RWPE1 (cell line): ENCODE data around the gene ZFAND2B.

Experiments
- CTCF ChIA-PET: fragments of 350-600 bp; sonication (Branson Sonifier 250); formaldehyde crosslinking; extraction: SDS; loops from one replicate; lab custom pipeline; 2021; lab: Yijun Ruan, JAX
- POLR2A ChIA-PET: fragments of 400-600 bp; formaldehyde crosslinking; extraction: SDS; loops from one replicate; lab custom pipeline; 2020; ENCODE audit warnings: antibody characterized with exemption; ENCODE audit not compliant: low non-redundant PET; lab: Yijun Ruan, JAX
- DNase-seq: peaks from one replicate; pipeline ENCODE4 v3.0.0; 2012; ENCODE audit warnings: low spot score
- H3K27ac ChIP-seq: fragments of 450-650 bp; 2 replicates; pipeline ENCODE4 v1.5.1; 2017
- TF ChIP-seq, protein P1 (sequence below): fragments of 450-650 bp; conservative IDR thresholded peaks from 2 replicates; pipeline ENCODE4 v1.5.1; 2017; ENCODE audit warnings: low read depth, mild to moderate bottlenecking

The ZFAND2B gene

DNA sequence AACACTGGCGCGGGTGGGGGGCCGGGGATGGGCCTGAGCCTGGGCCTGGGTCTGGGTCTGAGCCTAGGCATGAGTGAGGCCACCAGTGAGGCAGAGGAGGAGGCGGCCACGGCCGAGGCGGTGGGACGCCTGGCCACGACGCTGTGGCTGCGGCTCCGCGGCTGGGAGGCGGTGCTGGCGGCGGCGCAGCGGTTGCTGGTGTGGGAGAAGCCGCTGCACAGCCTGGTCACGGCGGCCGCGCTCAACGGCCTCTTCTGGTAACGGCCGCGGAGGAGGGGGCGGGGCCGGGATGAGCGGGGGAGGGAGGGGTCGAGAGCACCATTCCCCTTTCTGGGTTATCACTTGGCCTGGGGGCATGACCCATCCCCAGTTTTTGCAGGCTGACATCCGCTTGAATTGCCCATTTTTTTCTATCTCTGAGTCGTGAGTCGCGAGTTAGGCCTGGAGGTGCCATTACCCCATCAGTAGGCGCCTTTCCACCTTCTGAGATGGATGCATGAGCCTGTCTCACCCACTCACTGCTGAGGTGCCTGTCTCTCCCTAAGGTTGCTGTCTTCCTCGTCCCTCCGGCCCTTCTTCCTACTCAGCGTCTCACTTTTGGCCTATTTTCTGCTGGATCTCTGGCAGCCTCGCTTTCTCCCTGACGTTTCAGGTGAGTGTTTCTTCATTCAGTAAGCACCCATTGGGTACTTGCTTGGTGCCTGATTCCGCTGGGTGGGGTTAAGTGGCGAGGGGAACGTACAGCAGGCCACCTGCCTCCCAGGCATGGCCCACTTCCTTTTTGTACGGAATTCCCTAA is 28.0 kb upstream of the ZFAND2B start:
- DNase-seq: peak; percentile 26
- CTCF ChIA-PET: interaction anchor here (0.5 to 1.0 kb wide), 2 partner anchors 96 to 116 kb away, joined by 3 to 4 read pairs; no protein-coding TSS in a partner anchor

DNA sequence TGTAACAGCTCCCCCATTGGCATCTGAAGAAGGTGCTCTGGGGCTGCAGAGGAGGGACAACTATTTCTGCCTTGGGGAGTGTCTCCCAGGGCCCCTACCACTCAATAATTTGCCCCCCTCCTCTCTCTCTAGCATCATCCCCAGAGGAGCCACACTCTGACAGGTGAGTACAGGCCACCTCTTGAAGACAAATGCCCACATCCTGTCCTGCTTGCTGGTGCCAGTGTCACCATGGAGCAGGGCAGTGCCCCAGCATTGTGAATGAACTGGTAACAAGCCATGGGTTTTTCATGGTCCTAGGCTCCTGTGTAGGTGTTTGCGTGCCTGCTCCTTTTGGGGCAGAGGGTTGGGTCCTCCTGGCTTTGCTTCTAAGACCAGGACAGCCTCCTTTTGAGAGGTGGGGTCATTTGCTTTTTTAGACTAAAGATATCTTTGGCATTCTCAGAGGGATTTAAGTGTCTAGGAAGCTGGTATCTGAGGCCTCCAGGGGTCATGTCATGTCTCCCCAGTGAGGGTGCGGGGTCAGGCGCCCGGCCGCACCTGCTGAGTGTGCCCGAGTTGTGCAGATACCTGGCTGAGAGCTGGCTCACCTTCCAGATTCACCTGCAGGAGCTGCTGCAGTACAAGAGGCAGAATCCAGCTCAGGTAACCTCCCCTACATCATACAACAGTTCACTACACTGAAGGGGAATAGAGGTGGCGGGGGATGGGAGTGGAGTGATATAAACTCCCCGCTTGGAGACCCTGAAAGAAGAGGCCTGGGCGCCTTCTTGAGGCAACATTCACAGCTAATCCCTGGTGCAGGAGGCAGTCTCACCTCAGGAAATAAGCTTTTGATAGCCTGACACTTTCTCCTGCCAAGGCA is 26.7 kb upstream of the ZFAND2B start:
- TF ChIP-seq, protein P1, sequence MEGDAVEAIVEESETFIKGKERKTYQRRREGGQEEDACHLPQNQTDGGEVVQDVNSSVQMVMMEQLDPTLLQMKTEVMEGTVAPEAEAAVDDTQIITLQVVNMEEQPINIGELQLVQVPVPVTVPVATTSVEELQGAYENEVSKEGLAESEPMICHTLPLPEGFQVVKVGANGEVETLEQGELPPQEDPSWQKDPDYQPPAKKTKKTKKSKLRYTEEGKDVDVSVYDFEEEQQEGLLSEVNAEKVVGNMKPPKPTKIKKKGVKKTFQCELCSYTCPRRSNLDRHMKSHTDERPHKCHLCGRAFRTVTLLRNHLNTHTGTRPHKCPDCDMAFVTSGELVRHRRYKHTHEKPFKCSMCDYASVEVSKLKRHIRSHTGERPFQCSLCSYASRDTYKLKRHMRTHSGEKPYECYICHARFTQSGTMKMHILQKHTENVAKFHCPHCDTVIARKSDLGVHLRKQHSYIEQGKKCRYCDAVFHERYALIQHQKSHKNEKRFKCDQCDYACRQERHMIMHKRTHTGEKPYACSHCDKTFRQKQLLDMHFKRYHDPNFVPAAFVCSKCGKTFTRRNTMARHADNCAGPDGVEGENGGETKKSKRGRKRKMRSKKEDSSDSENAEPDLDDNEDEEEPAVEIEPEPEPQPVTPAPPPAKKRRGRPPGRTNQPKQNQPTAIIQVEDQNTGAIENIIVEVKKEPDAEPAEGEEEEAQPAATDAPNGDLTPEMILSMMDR: no peak
- no peak overlapping the region for H3K27ac ChIP-seq
- POLR2A ChIA-PET: no interaction called here
- no peak for DNase-seq
- CTCF ChIA-PET: interaction anchor here (1.0 kb wide), 1 partner anchor 115 kb away, joined by 4 read pairs; no protein-coding TSS in a partner anchor

More for the DNA sequence above, 28.0 kb upstream of the ZFAND2B start:
- peak overlapping the region; percentile 99 for H3K27ac ChIP-seq
- POLR2A ChIA-PET: no interaction called here
- TF ChIP-seq, protein P1: no peak

DNA sequence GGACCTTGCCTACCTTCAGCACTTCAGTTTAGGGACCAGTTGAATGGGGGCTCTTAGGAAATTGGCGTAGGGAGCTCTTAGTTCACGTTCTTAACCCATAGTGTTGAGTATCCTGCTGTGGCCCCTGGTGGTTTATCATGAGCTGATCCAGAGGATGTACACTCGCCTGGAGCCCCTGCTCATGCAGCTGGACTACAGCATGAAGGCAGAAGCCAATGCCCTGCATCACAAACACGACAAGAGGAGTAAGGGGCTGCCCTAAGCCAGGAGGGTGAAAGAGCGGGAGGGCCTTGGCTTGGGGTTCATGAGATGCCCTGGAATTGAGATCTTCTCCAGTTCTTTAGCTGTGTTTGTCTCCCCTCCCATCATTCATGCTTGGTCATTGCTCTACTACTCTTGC is 25.6 kb upstream of the ZFAND2B start:
- H3K27ac ChIP-seq: no peak overlapping the region
- ChIA-PET CTCF (no interaction called here), POLR2A (no interaction called here)
- TF ChIP-seq, protein P1: no peak
- no peak for DNase-seq

DNA sequence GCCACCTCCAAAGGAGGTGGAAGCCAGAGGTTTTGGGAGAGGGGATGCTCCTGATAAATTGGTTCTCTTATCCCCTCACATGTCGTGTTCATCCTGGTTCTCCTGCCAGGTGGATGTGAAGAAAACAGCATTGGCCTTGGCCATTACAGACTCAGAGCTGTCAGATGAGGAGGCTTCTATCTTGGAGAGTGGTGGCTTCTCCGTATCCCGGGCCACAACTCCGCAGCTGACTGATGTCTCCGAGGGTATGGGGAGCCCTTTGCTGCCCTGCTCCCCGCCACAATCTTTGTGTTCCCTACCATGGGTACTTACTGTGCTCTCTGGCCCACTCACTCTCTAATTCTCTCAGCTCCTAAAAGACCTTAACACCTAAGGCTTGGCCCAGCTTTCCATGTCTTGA is 25.1 kb upstream of the ZFAND2B start:
- no peak overlapping the region; the same call in 1 of the 2 replicates for H3K27ac ChIP-seq
- TF ChIP-seq, protein P1: no peak
- no peak for DNase-seq
- CTCF ChIA-PET: interaction anchor here (0.7 kb wide), 1 partner anchor 10 kb away, joined by 4 read pairs; no protein-coding TSS in a partner anchor
- POLR2A ChIA-PET: no interaction called here

DNA sequence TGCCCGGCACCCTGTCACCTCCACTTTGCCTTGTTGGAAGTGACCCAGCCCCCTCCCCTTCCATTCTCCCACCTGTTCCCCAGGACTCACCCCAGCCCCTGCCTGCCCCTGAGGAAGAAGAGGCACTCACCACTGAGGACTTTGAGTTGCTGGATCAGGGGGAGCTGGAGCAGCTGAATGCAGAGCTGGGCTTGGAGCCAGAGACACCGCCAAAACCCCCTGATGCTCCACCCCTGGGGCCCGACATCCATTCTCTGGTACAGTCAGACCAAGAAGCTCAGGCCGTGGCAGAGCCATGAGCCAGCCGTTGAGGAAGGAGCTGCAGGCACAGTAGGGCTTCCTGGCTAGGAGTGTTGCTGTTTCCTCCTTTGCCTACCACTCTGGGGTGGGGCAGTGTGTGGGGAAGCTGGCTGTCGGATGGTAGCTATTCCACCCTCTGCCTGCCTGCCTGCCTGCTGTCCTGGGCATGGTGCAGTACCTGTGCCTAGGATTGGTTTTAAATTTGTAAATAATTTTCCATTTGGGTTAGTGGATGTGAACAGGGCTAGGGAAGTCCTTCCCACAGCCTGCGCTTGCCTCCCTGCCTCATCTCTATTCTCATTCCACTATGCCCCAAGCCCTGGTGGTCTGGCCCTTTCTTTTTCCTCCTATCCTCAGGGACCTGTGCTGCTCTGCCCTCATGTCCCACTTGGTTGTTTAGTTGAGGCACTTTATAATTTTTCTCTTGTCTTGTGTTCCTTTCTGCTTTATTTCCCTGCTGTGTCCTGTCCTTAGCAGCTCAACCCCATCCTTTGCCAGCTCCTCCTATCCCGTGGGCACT is 24.0 kb upstream of the ZFAND2B start:
- TF ChIP-seq, protein P1: no peak
- ChIA-PET POLR2A (interaction anchor here (0.7 kb wide), 1 partner anchor 67 kb away, joined by 3 read pairs; no protein-coding TSS in a partner anchor), CTCF (interaction anchor here (0.6 to 0.9 kb wide), 2 partner anchors 10 to 13 kb away, joined by 3 read pairs; partner anchors contain the start of gene SLC23A3)
- H3K27ac ChIP-seq: peak overlapping the region; percentile 22
- no peak for DNase-seq
